ENCODE measurements around the gene TEX29.

Gene TEX29

GRCh38 chr13:111319998-111320911 lies at the start of gene TEX29:
Gene TEX29 (plus strand): TSS chr13:111320642. CDS start chr13:111320891, 249 bp downstream.
- Histone ChIP-seq H3K9me3 (ENCODE audit: control insufficient read depth in 2 of 2, low read length in 2 of 2) (no peaks in the 10 kb centered on the region), H3K9ac (ENCODE audit: low read depth in 1 of 2, low read length in 2 of 2) (no peak within 1 kb of the TSS), H3K4me3 (ENCODE audit: low read length in 2 of 2) (no peak within 1 kb of the TSS), H3K4me1 (ENCODE audit: control insufficient read depth in 2 of 2, insufficient read depth in 2 of 2, low read length in 2 of 2) (no peaks in the 10 kb centered on the region), H3K36me3 (ENCODE audit: control insufficient read depth in 2 of 2, insufficient read depth in 2 of 2, low read length in 2 of 2) (peaks cover 0 to 3% of the 10 kb centered on the region in 2 donors), H3K27me3 (ENCODE audit: control insufficient read depth in 2 of 2, insufficient read depth in 2 of 2, low read length in 2 of 2) (no peaks in the 10 kb centered on the region), H3K27ac (ENCODE audit: low read depth in 2 of 2, low read length in 2 of 2) (no peak within 1 kb of the TSS)

GRCh38 chr13:111270765-111271698 lies 49.4 kb upstream of the TEX29 start:
- peaks cover 55 to 57% of the 10 kb centered on the region in 2 donors for H3K36me3 ChIP-seq (ENCODE audit: control insufficient read depth in 2 of 2, insufficient read depth in 2 of 2, low read length in 2 of 2)
- H3K27ac ChIP-seq (ENCODE audit: low read depth in 2 of 2, low read length in 2 of 2), result no peak overlapping the region

GRCh38 chr13:111272117-111272516 lies 48.3 kb upstream of the TEX29 start:
- no peak overlapping the region for H3K27ac ChIP-seq (ENCODE audit: low read depth in 2 of 2, low read length in 2 of 2)
- no peaks in the 10 kb centered on the region for H3K9me3 ChIP-seq (ENCODE audit: control insufficient read depth in 2 of 2, low read length in 2 of 2)
- peaks cover 55 to 63% of the 10 kb centered on the region in 2 donors for H3K36me3 ChIP-seq (ENCODE audit: control insufficient read depth in 2 of 2, insufficient read depth in 2 of 2, low read length in 2 of 2)
- H3K27me3 ChIP-seq (ENCODE audit: control insufficient read depth in 2 of 2, insufficient read depth in 2 of 2, low read length in 2 of 2), result no peaks in the 10 kb centered on the region
- H3K4me1 ChIP-seq (ENCODE audit: control insufficient read depth in 2 of 2, insufficient read depth in 2 of 2, low read length in 2 of 2), result no peaks in the 10 kb centered on the region
- no peak overlapping the region for H3K4me3 ChIP-seq (ENCODE audit: low read length in 2 of 2)
- H3K9ac ChIP-seq (ENCODE audit: low read depth in 1 of 2, low read length in 2 of 2), result no peak overlapping the region

More at GRCh38 chr13:111270765-111271698, 49.4 kb upstream of the TEX29 start:
- Histone ChIP-seq H3K4me1 (ENCODE audit: control insufficient read depth in 2 of 2, insufficient read depth in 2 of 2, low read length in 2 of 2) (no peaks in the 10 kb centered on the region), H3K9me3 (ENCODE audit: control insufficient read depth in 2 of 2, low read length in 2 of 2) (no peaks in the 10 kb centered on the region), H3K27me3 (ENCODE audit: control insufficient read depth in 2 of 2, insufficient read depth in 2 of 2, low read length in 2 of 2) (no peaks in the 10 kb centered on the region), H3K4me3 (ENCODE audit: low read length in 2 of 2) (no peak overlapping the region), H3K9ac (ENCODE audit: low read depth in 1 of 2, low read length in 2 of 2) (no peak overlapping the region)

GRCh38 chr13:111275382-111275781 lies 45.1 kb upstream of the TEX29 start:
- Histone ChIP-seq H3K4me1 (ENCODE audit: control insufficient read depth in 2 of 2, insufficient read depth in 2 of 2, low read length in 2 of 2) (no peaks in the 10 kb centered on the region), H3K36me3 (ENCODE audit: control insufficient read depth in 2 of 2, insufficient read depth in 2 of 2, low read length in 2 of 2) (peaks cover 62% of the 10 kb centered on the region in 2 donors), H3K4me3 (ENCODE audit: low read length in 2 of 2) (no peak overlapping the region), H3K9me3 (ENCODE audit: control insufficient read depth in 2 of 2, low read length in 2 of 2) (no peaks in the 10 kb centered on the region), H3K27me3 (ENCODE audit: control insufficient read depth in 2 of 2, insufficient read depth in 2 of 2, low read length in 2 of 2) (no peaks in the 10 kb centered on the region), H3K27ac (ENCODE audit: low read depth in 2 of 2, low read length in 2 of 2) (no peak overlapping the region), H3K9ac (ENCODE audit: low read depth in 1 of 2, low read length in 2 of 2) (no peak overlapping the region)

- Histone ChIP-seq H3K9me3 (ENCODE audit: control insufficient read depth in 2 of 2, low read length in 2 of 2) (no peaks in the 10 kb centered on the region), H3K4me1 (ENCODE audit: control insufficient read depth in 2 of 2, insufficient read depth in 2 of 2, low read length in 2 of 2) (no peaks in the 10 kb centered on the region), H3K36me3 (ENCODE audit: control insufficient read depth in 2 of 2, insufficient read depth in 2 of 2, low read length in 2 of 2) (peaks cover 62 to 67% of the 10 kb centered on the region in 2 donors), H3K4me3 (ENCODE audit: low read length in 2 of 2) (no peak overlapping the region), H3K27ac (ENCODE audit: low read depth in 2 of 2, low read length in 2 of 2) (no peak overlapping the region), H3K27me3 (ENCODE audit: control insufficient read depth in 2 of 2, insufficient read depth in 2 of 2, low read length in 2 of 2) (no peaks in the 10 kb centered on the region), H3K9ac (ENCODE audit: low read depth in 1 of 2, low read length in 2 of 2) (no peak overlapping the region)
Observed at GRCh38 chr13:111275995-111276618, 44.3 kb upstream of the TEX29 start.

- Histone ChIP-seq H3K27me3 (ENCODE audit: control insufficient read depth in 2 of 2, insufficient read depth in 2 of 2, low read length in 2 of 2) (no peaks in the 10 kb centered on the region), H3K4me3 (ENCODE audit: low read length in 2 of 2) (no peak overlapping the region), H3K4me1 (ENCODE audit: control insufficient read depth in 2 of 2, insufficient read depth in 2 of 2, low read length in 2 of 2) (no peaks in the 10 kb centered on the region), H3K9me3 (ENCODE audit: control insufficient read depth in 2 of 2, low read length in 2 of 2) (no peaks in the 10 kb centered on the region), H3K36me3 (ENCODE audit: control insufficient read depth in 2 of 2, insufficient read depth in 2 of 2, low read length in 2 of 2) (peaks cover 61 to 66% of the 10 kb centered on the region in 2 donors), H3K9ac (ENCODE audit: low read depth in 1 of 2, low read length in 2 of 2) (no peak overlapping the region), H3K27ac (ENCODE audit: low read depth in 2 of 2, low read length in 2 of 2) (no peak overlapping the region)
Observed at GRCh38 chr13:111278258-111278657, 42.2 kb upstream of the TEX29 start.

GRCh38 chr13:111278743-111279652 lies 41.4 kb upstream of the TEX29 start:
- Histone ChIP-seq H3K9me3 (ENCODE audit: control insufficient read depth in 2 of 2, low read length in 2 of 2) (no peaks in the 10 kb centered on the region), H3K36me3 (ENCODE audit: control insufficient read depth in 2 of 2, insufficient read depth in 2 of 2, low read length in 2 of 2) (peaks cover 63 to 67% of the 10 kb centered on the region in 2 donors), H3K27ac (ENCODE audit: low read depth in 2 of 2, low read length in 2 of 2) (no peak overlapping the region), H3K4me1 (ENCODE audit: control insufficient read depth in 2 of 2, insufficient read depth in 2 of 2, low read length in 2 of 2) (no peaks in the 10 kb centered on the region), H3K27me3 (ENCODE audit: control insufficient read depth in 2 of 2, insufficient read depth in 2 of 2, low read length in 2 of 2) (no peaks in the 10 kb centered on the region), H3K9ac (ENCODE audit: low read depth in 1 of 2, low read length in 2 of 2) (no peak overlapping the region), H3K4me3 (ENCODE audit: low read length in 2 of 2) (no peak overlapping the region)

GRCh38 chr13:111280226-111280625 lies 40.2 kb upstream of the TEX29 start:
- H3K4me1 ChIP-seq (ENCODE audit: control insufficient read depth in 2 of 2, insufficient read depth in 2 of 2, low read length in 2 of 2), result no peaks in the 10 kb centered on the region
- no peak overlapping the region for H3K9ac ChIP-seq (ENCODE audit: low read depth in 1 of 2, low read length in 2 of 2)
- no peaks in the 10 kb centered on the region for H3K27me3 ChIP-seq (ENCODE audit: control insufficient read depth in 2 of 2, insufficient read depth in 2 of 2, low read length in 2 of 2)
- H3K9me3 ChIP-seq (ENCODE audit: control insufficient read depth in 2 of 2, low read length in 2 of 2), result no peaks in the 10 kb centered on the region
- peaks cover 69 to 72% of the 10 kb centered on the region in 2 donors for H3K36me3 ChIP-seq (ENCODE audit: control insufficient read depth in 2 of 2, insufficient read depth in 2 of 2, low read length in 2 of 2)
- no peak overlapping the region for H3K27ac ChIP-seq (ENCODE audit: low read depth in 2 of 2, low read length in 2 of 2)
- no peak overlapping the region for H3K4me3 ChIP-seq (ENCODE audit: low read length in 2 of 2)
